GM23248 (cell line): Measurements from ENCODE around the gene PPP1R3C.

ENCODE experiments used
- EZH2 ChIP-seq: fragments of 200-600 bp; sonication (generic); IDR thresholded peaks from 2 replicates; pipeline ENCODE4 v1.6.1; 2018; ENCODE audit warnings: antibody characterized with exemption, mild to moderate bottlenecking; ENCODE audit not compliant: insufficient read depth, poor library complexity, severe bottlenecking
- EZH2phosphoT487 ChIP-seq: fragments of 200-600 bp; sonication (generic); IDR thresholded peaks from 2 replicates; pipeline ENCODE4 v1.6.1; 2018; ENCODE audit warnings: antibody characterized with exemption, moderate library complexity, mild to moderate bottlenecking, low read depth; ENCODE audit not compliant: insufficient read depth

DNA sequence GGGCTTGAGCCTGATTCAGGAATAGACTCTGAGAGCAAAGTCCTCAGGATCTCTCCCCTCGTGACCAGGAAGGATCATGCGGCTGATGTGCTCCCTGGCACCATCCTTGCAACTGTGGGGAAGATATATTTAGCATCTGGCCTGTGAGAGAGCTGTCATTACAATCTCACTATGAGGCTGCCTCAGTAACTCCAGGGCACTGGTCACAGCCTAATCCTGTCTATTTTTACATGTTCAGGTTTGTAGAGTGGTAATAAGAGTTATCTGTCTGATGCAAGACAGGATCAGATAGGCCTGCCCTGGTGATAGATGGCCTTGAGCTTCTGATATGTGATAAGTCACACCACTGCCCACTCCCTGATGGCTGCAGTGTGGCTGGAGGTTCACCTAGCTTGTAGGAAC lies 50.7 kb downstream of the PPP1R3C start:
- TF ChIP-seq EZH2 (no peak), EZH2phosphoT487 (no peak)
